Colonic mucosa (tissue), 4 donors: ENCODE results near the gene MSI2. TPM values are rescaled to one million over a fixed set of nuclear protein-coding genes. Genes with fewer than 3 reads are reported as not detected.

Source experiments
- DNase-seq: peaks from one replicate; pipeline ENCODE4 v3.0.0-alpha.2; 2020
- H3K27ac ChIP-seq: fragments of 200-600 bp; one replicate; pipeline ENCODE4 v1.8.0; 2021
- H3K27me3 ChIP-seq: fragments of 200-600 bp; one replicate; pipeline ENCODE4 v1.8.0; 2021
- H3K36me3 ChIP-seq: fragments of 200-600 bp; one replicate; pipeline ENCODE4 v1.8.0; 2021
- H3K4me1 ChIP-seq: fragments of 200-600 bp; one replicate; pipeline ENCODE4 v1.8.0; 2021; ENCODE audit warnings: mild to moderate bottlenecking
- H3K4me3 ChIP-seq: fragments of 200-600 bp; one replicate; pipeline ENCODE4 v1.8.0; 2021
- H3K9ac ChIP-seq, 2 donors: one replicate each; pipeline ENCODE4 v1.7.0; 2013; ENCODE audit warnings: control low read depth in 2 of 2, low read depth in 2 of 2, low read length in 2 of 2
- H3K9me3 ChIP-seq: fragments of 200-600 bp; one replicate; pipeline ENCODE4 v1.8.0; 2021
- CTCF ChIP-seq: fragments of 200-600 bp; IDR thresholded peaks from one replicate; pipeline ENCODE4 v1.8.0; 2022; ENCODE audit warnings: antibody characterized with exemption, mild to moderate bottlenecking
- intact Hi-C: fragments of 100-400 bp; cut with DNase I; formaldehyde crosslinking; loops from one replicate; pipeline ENCODE4 v1.14.1; 2022
- total RNA-seq, 2 donors: library from RNA; stranded (reverse); fragmentation: NEBNext Ultra II Directional in 1 of 2; extraction: Animal tissue kit (Norgen Biotek cat#: 25700) in 1 of 2; gene quantifications; one replicate each; pipeline ENCODE4 v1.2.1, GENCODE V29; 2021
- donor health status: healthy.
- donor health status: DM: no; HTN: no; CAD: no.
- donor health status: DM: no; HTN: no; CAD: no.

Gene MSI2
- total RNA-seq, 2 donors from 2014 or later, result 61.6 to 75.4 TPM

GRCh38 chr17:57584050-57584551 lies 327.8 kb downstream of the MSI2 start:
- Histone ChIP-seq H3K9me3 (no peaks in the 10 kb centered on the region), H3K9ac (no peak overlapping the region), H3K27me3 (no peaks in the 10 kb centered on the region), H3K36me3 (no peaks in the 10 kb centered on the region), H3K4me3 (no peak overlapping the region), H3K4me1 (no peaks in the 10 kb centered on the region), H3K27ac (no peak overlapping the region)
- TF ChIP-seq CTCF, result no peak
- no peak for DNase-seq
- intact Hi-C loops, result no loop called here

- Histone ChIP-seq H3K36me3 (no peaks in the 10 kb centered on the region), H3K27ac (no peak overlapping the region), H3K27me3 (no peaks in the 10 kb centered on the region), H3K4me3 (no peak overlapping the region), H3K4me1 (no peaks in the 10 kb centered on the region), H3K9ac (no peak overlapping the region), H3K9me3 (no peaks in the 10 kb centered on the region)
- TF ChIP-seq CTCF, result no peak
- intact Hi-C loops, result no loop called here
- DNase-seq, result no peak
These were observed 329.2 kb downstream of the MSI2 start for GRCh38 chr17:57585341-57586195.

GRCh38 chr17:57586196-57586740 lies 329.9 kb downstream of the MSI2 start:
- H3K9ac ChIP-seq, result no peak overlapping the region
- H3K4me1 ChIP-seq, result no peaks in the 10 kb centered on the region
- intact Hi-C loops, result no loop called here
- no peak overlapping the region for H3K27ac ChIP-seq
- no peak for DNase-seq
- no peaks in the 10 kb centered on the region for H3K27me3 ChIP-seq
- no peaks in the 10 kb centered on the region for H3K36me3 ChIP-seq
- TF ChIP-seq CTCF, result no peak
- no peak overlapping the region for H3K4me3 ChIP-seq
- H3K9me3 ChIP-seq, result no peaks in the 10 kb centered on the region

- intact Hi-C loops, result no loop called here
- no peaks in the 10 kb centered on the region for H3K36me3 ChIP-seq
- H3K4me1 ChIP-seq, result no peaks in the 10 kb centered on the region
- H3K9ac ChIP-seq, result no peak overlapping the region
- no peak overlapping the region for H3K27ac ChIP-seq
- no peak for DNase-seq
- no peaks in the 10 kb centered on the region for H3K9me3 ChIP-seq
- H3K27me3 ChIP-seq, result no peaks in the 10 kb centered on the region
- no peak for TF ChIP-seq CTCF
- H3K4me3 ChIP-seq, result no peak overlapping the region
These were observed 330.4 kb downstream of the MSI2 start for GRCh38 chr17:57586742-57587141.

GRCh38 chr17:57587193-57587969 lies 331.1 kb downstream of the MSI2 start:
- TF ChIP-seq CTCF, result no peak
- no peaks in the 10 kb centered on the region for H3K9me3 ChIP-seq
- intact Hi-C loops, result no loop called here

More at GRCh38 chr17:57587193-57587969, 331.1 kb downstream of the MSI2 start:
- H3K4me3 ChIP-seq, result no peak overlapping the region
- H3K36me3 ChIP-seq, result no peaks in the 10 kb centered on the region
- no peak overlapping the region for H3K27ac ChIP-seq
- no peak overlapping the region for H3K9ac ChIP-seq
- H3K4me1 ChIP-seq, result no peaks in the 10 kb centered on the region
- DNase-seq, result no peak
- H3K27me3 ChIP-seq, result no peaks in the 10 kb centered on the region
